Measurements from ENCODE around the gene ARHGAP42. TPM values are rescaled to one million over a fixed set of nuclear protein-coding genes. Genes with fewer than 3 reads are reported as not detected.

ARHGAP42 gene
- 4.3 and 4.8 TPM in 2 replicates for total RNA-seq (2016; rRNA removed; fragmentation: Illumina TruSeq; extraction: Trizol)
- total RNA-seq (2016; cell fraction: cytosol; rRNA removed; fragmentation: Illumina TruSeq; extraction: Trizol; ENCODE audit: low read depth): 1.1 and 1.9 TPM in 2 replicates
- total RNA-seq (2016; cell fraction: insoluble cytoplasmic fraction; rRNA removed; fragmentation: Illumina TruSeq; extraction: Trizol): 4.6 and 5.0 TPM in 2 replicates
- 2.0 and 2.2 TPM in 2 replicates for total RNA-seq (2016; cell fraction: membrane; rRNA removed; fragmentation: Illumina TruSeq; extraction: Trizol)
- 5.8 and 7.5 TPM in 2 replicates for total RNA-seq (2016; cell fraction: nucleus; rRNA removed; fragmentation: Illumina TruSeq; extraction: Trizol)
- 2.5 and 2.7 TPM in 2 replicates for polyA plus RNA-seq (2011; rRNA removed)
- polyA plus RNA-seq (2011; cell fraction: cytosol; rRNA removed): 1.1 and 2.3 TPM in 2 replicates
- 2.3 and 2.4 TPM in 2 replicates for polyA plus RNA-seq (2011; cell fraction: nucleus; rRNA removed)
- polyA plus RNA-seq (2012): 1.4 and 2.0 TPM in 2 replicates
- 0.18 and 0.35 TPM in 2 replicates for polyA plus RNA-seq (2016; cell fraction: cytosol; fragmentation: Illumina TruSeq; extraction: Trizol; ENCODE audit: low read depth)
- 3.1 and 3.6 TPM in 2 replicates for polyA plus RNA-seq (2016; cell fraction: insoluble cytoplasmic fraction; fragmentation: Illumina TruSeq; extraction: Trizol; ENCODE audit: low read depth)
- 0.64 and 0.72 TPM in 2 replicates for polyA plus RNA-seq (2016; cell fraction: membrane; fragmentation: Illumina TruSeq; extraction: Trizol; ENCODE audit: low read depth)
- 3.7 and 4.6 TPM in 2 replicates for polyA plus RNA-seq (2016; cell fraction: nucleus; fragmentation: Illumina TruSeq; extraction: Trizol; ENCODE audit: insufficient read depth, low read depth)
- 1.2 and 6.8 TPM in 2 replicates for polyA minus RNA-seq (2011; rRNA and poly(A)+ RNA removed; ENCODE audit: low replicate concordance)
- polyA minus RNA-seq (2011; cell fraction: cytosol; rRNA and poly(A)+ RNA removed): 2.6 and 4.1 TPM in 2 replicates
- polyA minus RNA-seq (2011; cell fraction: nucleus; rRNA and poly(A)+ RNA removed): 8.9 and 13.4 TPM in 2 replicates
- percentile 51 among the genes with signal in this experiment for Bru-seq, nascent RNA
- percentile 48 among the genes with signal in this experiment for BruChase-seq, experiment 1, labeled RNA remaining after a 6-hour chase
- BruChase-seq, experiment 2, labeled RNA remaining after a 2-hour chase: percentile 44 among the genes with signal in this experiment
- long read RNA-seq, experiment 1, partial matches to known transcripts: 3 of 3 reads
- long read RNA-seq, experiment 1, other reads (novel, unspliced or antisense): 0 of 3 reads
- long read RNA-seq, experiment 2, partial matches to known transcripts: 2 of 4 reads
- long read RNA-seq, experiment 2, other reads (novel, unspliced or antisense): 0 of 4 reads

- intact Hi-C loops (cut with micrococcal nuclease; ENCODE audit: unreplicated experiment) (loop anchor here (10.0 kb wide), 1 partner anchor 88 kb away; no protein-coding TSS in a partner anchor), in situ Hi-C loops (cut with HindIII; ENCODE audit: extremely low pct_ligation_motif_present, low pct_unique_long_range_greater_than_20kb) (loop anchor here (10.0 kb wide), 2 partner anchors 138 to 168 kb away; no protein-coding TSS in a partner anchor)
- H3K27me3 ChIP-seq (ENCODE audit: control insufficient read depth in 1 of 2, insufficient read depth in 2 of 2, low read length in 2 of 2): peaks cover 0 to 5% of the 10 kb centered on the region in 2 experiments; a peak in 2 of 5 replicates
- ATAC-seq (peak; percentile 87), DNase-seq (ENCODE audit: low spot score) (peak; percentile 16), FAIRE-seq (no peak)
- H3K4me3 ChIP-seq (replicated peaks in 1 of 3; ENCODE audit: insufficient read depth in 1 of 3, low read depth in 2 of 3, low read length in 3 of 3): peak within 1 kb of the TSS; percentile 82 to 91 (median 84)
- no TSS peak for BruUV-seq (replicated peaks)
- H3K4me1 ChIP-seq (ENCODE audit: insufficient read depth, low read length): peaks cover 40% of the 10 kb centered on the region
- H2AFZ ChIP-seq (ENCODE audit: low read length): peak within 1 kb of the TSS; percentile 88
- POLR2A ChIA-PET: interaction anchor here (0.9 kb wide), 1 partner anchor 89 kb away, joined by 3 read pairs; no protein-coding TSS in a partner anchor
- CTCF ChIA-PET (ENCODE audit: low intra/inter-chr PET ratio, low total read pairs): no interaction called here
- H3K9me3 ChIP-seq (ENCODE audit: low read length): no peaks in the 10 kb centered on the region
- no CpG with 5 or more reads among the region's 80 CpGs for WGBS (ENCODE audit: low lambda C conversion rate)
- H4K20me1 ChIP-seq (ENCODE audit: insufficient read depth, low read length): no peaks in the 10 kb centered on the region
- H3K9ac ChIP-seq (ENCODE audit: insufficient read depth, low read depth, low read length): peak within 1 kb of the TSS; percentile 57
- H3K27ac ChIP-seq (ENCODE audit: extremely low read length, insufficient read depth, low read length): no peak within 1 kb of the TSS
- H3K36me3 ChIP-seq (replicated peaks in 1 of 2; ENCODE audit: control insufficient read depth in 1 of 2, insufficient read depth in 2 of 2, low read length in 2 of 2): no peaks in the 10 kb centered on the region
- H3K4me2 ChIP-seq (ENCODE audit: low read depth, low read length): peak within 1 kb of the TSS; percentile 91
- no peaks in the 10 kb centered on the region for H3K79me2 ChIP-seq (ENCODE audit: insufficient read depth, low read length)
- TF ChIP-seq ZFP41 (CRISPR knock-in tag; IDR thresholded peaks at IDR 0.05; ENCODE audit: borderline replicate concordance) (no peak), PHF20 (CRISPR knock-in tag; IDR thresholded peaks at IDR 0.05) (0 out of 2 replicates have a peak, but pooled peaks have one; percentile 39), KMT2B (CRISPR knock-in tag; IDR thresholded peaks at IDR 0.05) (peak; percentile 41; the same call in 1 of the 2 replicates), ZNF777 (CRISPR knock-in tag; IDR thresholded peaks at IDR 0.05) (peak; percentile 83), NRL (CRISPR knock-in tag; IDR thresholded peaks at IDR 0.05; ENCODE audit: borderline replicate concordance) (peak; percentile 31; the same call in 1 of the 2 replicates), ZNF772 (CRISPR knock-in tag; IDR thresholded peaks at IDR 0.05) (peak; percentile 18; the same call in 1 of the 2 replicates), SALL2 (CRISPR knock-in tag; IDR thresholded peaks at IDR 0.05) (no peak), RNF2 (conservative IDR thresholded peaks at IDR 0.05; ENCODE audit: low read depth) (0 out of 2 replicates have a peak, but pooled peaks have one; percentile 23), ELF1 (CRISPR knock-in tag; IDR thresholded peaks at IDR 0.05) (0 out of 2 replicates have a peak, but pooled peaks have one; percentile 17), GABPB1 (CRISPR knock-in tag; IDR thresholded peaks at IDR 0.05) (peak; percentile 88), MXD1 (CRISPR knock-in tag; IDR thresholded peaks at IDR 0.05) (no peak), ELK4 (CRISPR knock-in tag; IDR thresholded peaks at IDR 0.05; ENCODE audit: borderline replicate concordance) (0 out of 2 replicates have a peak, but pooled peaks have one; percentile 49), ZNF18 (CRISPR knock-in tag; IDR thresholded peaks at IDR 0.05; ENCODE audit: insufficient replicate concordance) (no peak), KDM2A (CRISPR knock-in tag; IDR thresholded peaks at IDR 0.05; ENCODE audit: borderline replicate concordance, low read depth) (peak; percentile 45)
Observed at GRCh38 chr11:100687054-100687629, at the start of gene ARHGAP42. Gene ARHGAP42 (plus strand): TSS chr11:100687288. CDS start chr11:100687679, 391 bp downstream.

Measured in HepG2 (cell line).